H1 (cell line): ENCODE data around the gene IL31RA. TPM values are rescaled to one million over a fixed set of nuclear protein-coding genes. Genes with fewer than 3 reads are reported as not detected.

Experiments
- CTCF ChIA-PET: fragments of 300-600 bp; sonication (Branson Sonifier 250); formaldehyde crosslinking; loops from one replicate; lab custom pipeline; 2021; ENCODE audit not compliant: partially characterized antibody; lab: Charles Lee
- POLR2A ChIA-PET: fragments of 300-600 bp; sonication (Branson Sonifier 250); formaldehyde crosslinking; loops from one replicate; lab custom pipeline; 2021; ENCODE audit warnings: inconsistent platforms; ENCODE audit not compliant: partially characterized antibody; lab: Charles Lee
- DNase-seq, 2 experiments: peaks; one replicate each; pipeline versions ENCODE4 v3.0.0 to v3.0.0-alpha.2; 2010 to 2022; ENCODE audit warnings: low spot score in 2 of 2, low read depth in 1 of 2, mixed read lengths in 1 of 2
- FAIRE-seq: peaks from 2 replicates; lab custom pipeline; 2011; peaks lifted over from hg19 to GRCh38; lab: Jason Lieb, UNC
- H2AFZ ChIP-seq: 2 replicates; pipeline ENCODE4 v1.8.1; 2012; ENCODE audit warnings: low read length, inconsistent platforms
- H2AK5ac ChIP-seq: 2 replicates; pipeline ENCODE4 v1.6.1; 2013; ENCODE audit warnings: low read depth, low read length
- H2BK120ac ChIP-seq: replicated peaks from 2 replicates; pipeline ENCODE3; 2013; ENCODE audit warnings: low read depth, low read length, inconsistent platforms
- H2BK12ac ChIP-seq: 2 replicates; pipeline ENCODE4 v1.6.1; 2013; ENCODE audit warnings: low read depth, low read length
- H2BK15ac ChIP-seq: 2 replicates; pipeline ENCODE4 v1.6.1; 2013; ENCODE audit warnings: low read length
- H2BK20ac ChIP-seq: 2 replicates; pipeline ENCODE4 v1.6.1; 2013; ENCODE audit warnings: low read length
- H2BK5ac ChIP-seq: 2 replicates; pipeline ENCODE4 v1.6.1; 2013; ENCODE audit warnings: low read depth, low read length
- H3K14ac ChIP-seq: 2 replicates; pipeline ENCODE4 v1.6.1; 2013; ENCODE audit warnings: inconsistent platforms; ENCODE audit not compliant: insufficient read length
- H3K18ac ChIP-seq: 2 replicates; pipeline ENCODE4 v1.6.1; 2013; ENCODE audit warnings: low read length; ENCODE audit errors: extremely low read depth
- H3K23ac ChIP-seq: 2 replicates; pipeline ENCODE4 v1.6.1; 2013; ENCODE audit warnings: inconsistent platforms; ENCODE audit not compliant: insufficient read length
- H3K23me2 ChIP-seq: 2 replicates; pipeline ENCODE4 v1.6.1; 2013; ENCODE audit warnings: low read depth, low read length
- H3K27ac ChIP-seq: 2 replicates; pipeline ENCODE4 v1.6.1; 2011; ENCODE audit warnings: low read depth, low read length, inconsistent platforms
- H3K27me3 ChIP-seq, 4 experiments: replicated peaks in 1 of 4; 1 replicate in 1 of 4; 2 replicates in 3 of 4; pipeline versions ENCODE4 v1.6.1 to v1.8.1; 2011 to 2013; ENCODE audit warnings: low read length in 3 of 4, mild to moderate bottlenecking in 3 of 4, inconsistent platforms in 2 of 4, mixed read lengths in 2 of 4, moderate library complexity in 1 of 4; ENCODE audit not compliant: control insufficient read depth in 3 of 4, insufficient read depth in 3 of 4; ENCODE audit errors: extremely low read depth in 1 of 4
- H3K36me3 ChIP-seq, 4 experiments: 2 replicates each; pipeline versions ENCODE4 v1.6.1 to v1.8.1; 2011 to 2013; ENCODE audit warnings: mild to moderate bottlenecking in 4 of 4, low read length in 3 of 4, moderate library complexity in 2 of 4, control low read depth in 1 of 4, inconsistent platforms in 1 of 4; ENCODE audit not compliant: insufficient read depth in 4 of 4, control insufficient read depth in 2 of 4
- H3K4ac ChIP-seq: replicated peaks from 2 replicates; pipeline ENCODE3; 2013; ENCODE audit warnings: low read length, low read depth, mixed read lengths, inconsistent platforms; ENCODE audit not compliant: insufficient read length
- H3K4me1 ChIP-seq, 4 experiments: replicated peaks in 1 of 4; 1 replicate in 1 of 4; 2 replicates in 3 of 4; pipeline versions ENCODE4 v1.6.1 to v1.8.1; 2011 to 2013; ENCODE audit warnings: low read length in 3 of 4, inconsistent platforms in 2 of 4, mixed read lengths in 1 of 4; ENCODE audit not compliant: insufficient read depth in 4 of 4, control insufficient read depth in 3 of 4
- H3K4me2 ChIP-seq, 2 experiments: 2 replicates each; pipeline versions ENCODE4 v1.6.1 to v1.8.1; 2011 to 2013; ENCODE audit warnings: low read depth in 2 of 2, low read length in 2 of 2, control low read depth in 1 of 2, inconsistent platforms in 1 of 2, mild to moderate bottlenecking in 1 of 2; ENCODE audit not compliant: insufficient read depth in 1 of 2
- H3K4me3 ChIP-seq, 4 experiments: fragments of 200-600, 300-600 bp in 1 of 4; sonication (generic), shearing (Covaris generic), sonication (Bioruptor Twin) in 1 of 4; 2 replicates each; pipeline versions ENCODE4 v1.5.1 to v1.8.1; 2011 to 2016; ENCODE audit warnings: low read length in 4 of 4, low read depth in 3 of 4, control low read depth in 2 of 4, inconsistent platforms in 2 of 4, mild to moderate bottlenecking in 2 of 4, mixed read lengths in 1 of 4, moderate library complexity in 1 of 4; ENCODE audit not compliant: insufficient read depth in 2 of 4; ENCODE audit errors: extremely low read depth in 1 of 4
- H3K56ac ChIP-seq: replicated peaks from 2 replicates; pipeline ENCODE3; 2013; ENCODE audit warnings: low read depth, mild to moderate bottlenecking, mixed read lengths, low read length, inconsistent platforms; ENCODE audit not compliant: insufficient read length
- H3K79me1 ChIP-seq: 2 replicates; pipeline ENCODE4 v1.6.1; 2013; ENCODE audit warnings: low read depth, low read length, control low read depth
- H3K79me2 ChIP-seq, 2 experiments: 2 replicates each; pipeline versions ENCODE4 v1.6.1 to v1.8.1; 2012 to 2013; ENCODE audit warnings: low read length in 2 of 2, mild to moderate bottlenecking in 2 of 2, inconsistent platforms in 1 of 2; ENCODE audit not compliant: insufficient read depth in 2 of 2, control insufficient read depth in 1 of 2
- H3K9ac ChIP-seq, 4 experiments: replicated peaks in 1 of 4; 1 replicate in 1 of 4; 2 replicates in 3 of 4; pipeline versions ENCODE4 v1.6.1 to v1.8.1; 2011 to 2013; ENCODE audit warnings: low read depth in 3 of 4, low read length in 3 of 4, control low read depth in 2 of 4, mild to moderate bottlenecking in 2 of 4, moderate library complexity in 2 of 4, inconsistent platforms in 1 of 4; ENCODE audit errors: extremely low read depth in 1 of 4
- H3K9me3 ChIP-seq, 2 experiments: 2 replicates each; pipeline versions ENCODE4 v1.6.1 to v1.8.1; 2012 to 2013; ENCODE audit warnings: mild to moderate bottlenecking in 2 of 2, moderate library complexity in 2 of 2, control low read depth in 1 of 2, inconsistent platforms in 1 of 2, low read depth in 1 of 2, low read length in 1 of 2, mixed read lengths in 1 of 2; ENCODE audit not compliant: insufficient read depth in 2 of 2
- H4K20me1 ChIP-seq, 2 experiments: replicated peaks in 1 of 2; 2 replicates each; pipeline versions ENCODE3 to v1.8.1; 2011 to 2013; ENCODE audit warnings: inconsistent platforms in 2 of 2, low read length in 2 of 2, mild to moderate bottlenecking in 1 of 2; ENCODE audit not compliant: insufficient read depth in 2 of 2, control insufficient read depth in 1 of 2
- H4K5ac ChIP-seq: 2 replicates; pipeline ENCODE4 v1.6.1; 2013; ENCODE audit warnings: low read length, low read depth, mixed read lengths, inconsistent platforms; ENCODE audit not compliant: insufficient read length
- H4K8ac ChIP-seq: 2 replicates; pipeline ENCODE4 v1.8.0; 2013; ENCODE audit warnings: mild to moderate bottlenecking, moderate library complexity, low read length, inconsistent platforms; ENCODE audit not compliant: insufficient read depth; ENCODE audit errors: extremely low read depth
- H4K91ac ChIP-seq: replicated peaks from 2 replicates; pipeline ENCODE3; 2013; ENCODE audit warnings: low read length, mixed read lengths, inconsistent platforms; ENCODE audit not compliant: insufficient read length
- ASH2L ChIP-seq: fragments of 200-600, 300-600 bp; sonication (generic); IDR thresholded peaks from one replicate; pipeline ENCODE4 v1.7.1; 2017; ENCODE audit warnings: low read length
- CHD2 ChIP-seq: IDR thresholded peaks from 2 replicates; pipeline ENCODE4 v1.6.1; 2012; ENCODE audit warnings: low read length, improper control_type of control experiment
- GABPA ChIP-seq: IDR thresholded peaks from 2 replicates; pipeline ENCODE4 v1.6.1; 2011; ENCODE audit warnings: mild to moderate bottlenecking, low read length, moderate library complexity, borderline replicate concordance; ENCODE audit not compliant: insufficient read depth
- RFX5 ChIP-seq: IDR thresholded peaks from 2 replicates; pipeline ENCODE4 v1.6.1; 2011; ENCODE audit warnings: low read depth, low read length, improper control_type of control experiment, borderline replicate concordance
- RNF2 ChIP-seq: fragments of 200-900, 300-1000 bp; sonication (generic); IDR thresholded peaks from 2 replicates; pipeline ENCODE4 v1.7.1; 2016; ENCODE audit warnings: borderline replicate concordance, low read depth, mild to moderate bottlenecking, antibody characterized with exemption, low read length; ENCODE audit not compliant: poor library complexity, severe bottlenecking; ENCODE audit errors: missing control alignments
- TAF1 ChIP-seq: IDR thresholded peaks from 2 replicates; pipeline ENCODE4 v1.6.1; 2011; ENCODE audit warnings: mild to moderate bottlenecking, low read depth, low read length
- TEAD4 ChIP-seq: IDR thresholded peaks from 2 replicates; pipeline ENCODE4 v1.6.1; 2012; ENCODE audit warnings: low read depth, low read length, inconsistent platforms, mixed read lengths
- WGBS, 2 experiments: shearing (Covaris generic) in 1 of 2; methylation state at CpG; one replicate each; pipeline versions ENCODE4 v1.1.6 to v1.1.7; 2013 to 2015; ENCODE audit warnings: low lambda C conversion rate in 2 of 2, mixed read lengths in 2 of 2, inconsistent platforms in 1 of 2, low coverage in 1 of 2, missing lambda C conversion rate in 1 of 2; ENCODE audit not compliant: insufficient replicate concordance in 2 of 2, insufficient coverage in 1 of 2, insufficient read length in 1 of 2; ENCODE audit errors: extremely low coverage in 1 of 2, missing lambda C conversion rate in 1 of 2; 5-methylcytosine and 5-hydroxymethylcytosine counted together
- polyA plus RNA-seq, 7 experiments: library from polyadenylated mRNA; depleted of rRNA in 3 of 7; stranded (reverse) in 5 of 7; unstranded in 2 of 7; fragments of >200 nt in 5 of 7; fragments of 200-250 nt in 2 of 7; gene quantifications; 1 replicate in 5 of 7; 2 replicates in 1 of 7; 4 replicates in 1 of 7; pipeline versions ENCODE4 v1.2.1 to v1.2.3, GENCODE V29; 2011 to 2013; ENCODE audit warnings: missing spikeins in 2 of 7, mixed read lengths in 2 of 7
- total RNA-seq: library from RNA; stranded (reverse); fragmentation: NEBNext Ultra II Directional; extraction: Animal tissue kit (Norgen Biotek cat#: 25700); gene quantifications from 2 replicates; pipeline ENCODE4 v1.2.1, GENCODE V29; 2021

The IL31RA gene
- total and polyA plus RNA-seq, 2 of the 8 experiments (the other 6 are each of a cell fraction or from before 2014, with no cell fraction given): not detected

DNA sequence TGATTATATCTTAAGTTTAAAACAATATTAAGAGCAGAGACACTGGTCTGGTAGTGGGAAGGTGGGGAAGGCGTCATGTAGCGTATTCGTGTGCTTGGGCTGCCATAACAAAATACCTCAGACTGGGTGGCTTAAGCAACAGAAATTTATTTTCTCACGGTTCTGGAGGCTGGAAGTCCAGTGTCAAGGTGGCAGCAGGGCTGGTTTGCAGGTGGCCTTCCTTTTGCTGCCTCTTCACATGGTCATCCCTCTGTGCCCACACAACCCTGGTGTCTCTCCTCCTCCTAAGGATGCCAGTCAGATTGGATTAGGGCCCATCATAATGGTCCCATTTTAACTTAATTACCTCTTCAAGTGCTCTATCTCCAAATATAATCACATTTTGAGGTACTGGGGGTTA lies 9.6 kb downstream of the IL31RA start:
- Histone ChIP-seq H3K18ac (no peak overlapping the region), H2AFZ (no peak overlapping the region), H3K9ac (no peak overlapping the region), H2BK15ac (no peak overlapping the region), H2BK120ac (no peak overlapping the region), H4K91ac (no peak overlapping the region), H3K9me3 (0 out of 4 replicates have a peak, but pooled peaks cover 0 to 4% of the 10 kb centered on the region in 2 experiments), H3K27me3 (no peaks in the 10 kb centered on the region), H3K23ac (no peak overlapping the region), H3K79me1 (no peaks in the 10 kb centered on the region), H2BK5ac (no peak overlapping the region), H3K23me2 (peaks cover 7% of the 10 kb centered on the region; the same call in 1 of the 2 replicates), H2BK20ac (no peak overlapping the region), H3K4ac (no peak overlapping the region), H3K4me3 (no peak overlapping the region), H3K4me1 (no peaks in the 10 kb centered on the region), H4K8ac (no peak overlapping the region), H4K20me1 (peaks cover 0 to 7% of the 10 kb centered on the region in 2 experiments), H3K14ac (no peak overlapping the region), H2BK12ac (no peak overlapping the region), H4K5ac (no peak overlapping the region), H2AK5ac (no peak overlapping the region), H3K79me2 (no peaks in the 10 kb centered on the region), H3K56ac (no peak overlapping the region), H3K27ac (no peak overlapping the region), H3K4me2 (no peak overlapping the region), H3K36me3 (no peaks in the 10 kb centered on the region; a peak in 1 of 8 replicates)
- TF ChIP-seq TAF1: no peak
- TF ChIP-seq TEAD4: no peak
- TF ChIP-seq ASH2L: no peak
- TF ChIP-seq RNF2: no peak
- no peak for TF ChIP-seq RFX5
- TF ChIP-seq GABPA: no peak
- TF ChIP-seq CHD2: no peak
- no peak for DNase-seq
- POLR2A ChIA-PET: no interaction called here
- WGBS, 2 experiments: 86% methylated on average over 4 of the region's 4 CpGs; no CpG with 5 or more reads in 1 of the 2 experiments
- no peak for FAIRE-seq
- CTCF ChIA-PET: no interaction called here
